GM23338 (cell line): Measurements from ENCODE around the gene HYKK. TPM values are rescaled to one million over a fixed set of nuclear protein-coding genes. Genes with fewer than 3 reads are reported as not detected.

Experiments used
- ATAC-seq: fragments of 200-7000 bp; cut with Tn5 transposase; 3 replicates; pipeline ENCODE4 v1.9.1; 2020
- DNase-seq: peaks from one replicate; pipeline ENCODE4 v3.0.0-alpha.2; 2015; ENCODE audit warnings: low spot score
- H2AFZ ChIP-seq: fragments of 200-600 bp; sonication (generic); 2 replicates; pipeline ENCODE4 v1.8.0; 2016; ENCODE audit warnings: antibody characterized with exemption, mild to moderate bottlenecking, moderate library complexity
- H3F3A ChIP-seq: fragments of 200-600 bp; sonication (generic); replicated peaks from 2 replicates; pipeline ENCODE4 v1.8.0; 2017; ENCODE audit warnings: antibody characterized with exemption, mixed run types, low read depth
- H3K27ac ChIP-seq: fragments of 200-600 bp; sonication (generic); 2 replicates; pipeline ENCODE4 v1.6.1; 2016; ENCODE audit warnings: low read depth
- H3K27me3 ChIP-seq: fragments of 200-600 bp; sonication (generic); 2 replicates; pipeline ENCODE4 v1.8.0; 2016; ENCODE audit warnings: mild to moderate bottlenecking, mixed run types, moderate library complexity; ENCODE audit not compliant: insufficient read depth
- H3K36me3 ChIP-seq: fragments of 200-600 bp; sonication (generic); 2 replicates; pipeline ENCODE4 v1.8.0; 2016; ENCODE audit warnings: mild to moderate bottlenecking; ENCODE audit not compliant: insufficient read depth
- H3K4me1 ChIP-seq: fragments of 200-600 bp; sonication (generic); 2 replicates; pipeline ENCODE4 v1.8.0; 2016; ENCODE audit warnings: mild to moderate bottlenecking, moderate library complexity; ENCODE audit not compliant: insufficient read depth
- H3K4me2 ChIP-seq: fragments of 200-600 bp; sonication (generic); 2 replicates; pipeline ENCODE4 v1.7.1; 2017; ENCODE audit warnings: mixed run types
- H3K4me3 ChIP-seq: fragments of 200-600 bp; sonication (generic); 2 replicates; pipeline ENCODE4 v1.6.1; 2016; ENCODE audit warnings: mixed run types
- H3K79me2 ChIP-seq: fragments of 200-600 bp; sonication (generic); replicated peaks from 2 replicates; pipeline ENCODE4 v1.8.0; 2017; ENCODE audit warnings: mild to moderate bottlenecking; ENCODE audit not compliant: insufficient read depth
- H3K9me2 ChIP-seq: fragments of 200-600 bp; sonication (generic); 2 replicates; pipeline ENCODE4 v1.8.0; 2017; ENCODE audit not compliant: insufficient read depth
- H4K20me1 ChIP-seq: fragments of 200-600 bp; sonication (generic); replicated peaks from 2 replicates; pipeline ENCODE4 v1.8.0; 2017; ENCODE audit warnings: mild to moderate bottlenecking; ENCODE audit not compliant: insufficient read depth
- H3K27ac Mint-ChIP-seq: 2 replicates; pipeline ENCODE4 v1.8.0; 2020; ENCODE audit warnings: inconsistent platforms, mild to moderate bottlenecking, moderate library complexity, mixed read lengths
- H3K27me3 Mint-ChIP-seq: 3 replicates; pipeline ENCODE4 v1.8.0; 2022; ENCODE audit warnings: low read depth, mild to moderate bottlenecking, moderate library complexity, mixed read lengths, inconsistent platforms; ENCODE audit not compliant: insufficient read depth, poor library complexity
- H3K36me3 Mint-ChIP-seq: 3 replicates; pipeline ENCODE4 v1.8.0; 2021; ENCODE audit warnings: low read depth, mild to moderate bottlenecking, inconsistent platforms, moderate library complexity, mixed read lengths
- H3K4me1 Mint-ChIP-seq: 3 replicates; pipeline ENCODE4 v1.8.0; 2020; ENCODE audit warnings: mild to moderate bottlenecking, inconsistent platforms, mixed read lengths
- H3K4me3 Mint-ChIP-seq: 3 replicates; pipeline ENCODE4 v1.8.0; 2021; ENCODE audit warnings: moderate library complexity, mild to moderate bottlenecking, inconsistent platforms, mixed read lengths
- H3K9me3 Mint-ChIP-seq: 3 replicates; pipeline ENCODE4 v1.8.0; 2020; ENCODE audit warnings: moderate library complexity, mild to moderate bottlenecking, inconsistent platforms, mixed read lengths
- EZH2 ChIP-seq: fragments of 200-600 bp; sonication (generic); IDR thresholded peaks from one replicate; pipeline ENCODE4 v1.8.0; 2017; ENCODE audit warnings: antibody characterized with exemption, mild to moderate bottlenecking, low read depth; ENCODE audit not compliant: unreplicated experiment
- JUNB ChIP-seq: IDR thresholded peaks from one replicate; pipeline ENCODE4 v1.6.1; 2016; ENCODE audit warnings: antibody characterized with exemption; ENCODE audit not compliant: unreplicated experiment
- NANOG ChIP-seq: IDR thresholded peaks from 2 replicates; pipeline ENCODE4 v1.6.1; 2016; ENCODE audit warnings: antibody characterized with exemption, borderline replicate concordance
- STAT1 ChIP-seq: IDR thresholded peaks from one replicate; pipeline ENCODE4 v1.6.1; 2016; ENCODE audit warnings: antibody characterized with exemption; ENCODE audit not compliant: unreplicated experiment
- ZNF114 ChIP-seq: fragments of 250-450 bp; sonication (Bioruptor Pico); IDR thresholded peaks from 2 replicates; pipeline ENCODE4 v1.5.0; 2020; ENCODE audit warnings: mild to moderate bottlenecking, moderate library complexity
- ZNF331 ChIP-seq: fragments of 250-450 bp; sonication (Bioruptor Pico); IDR thresholded peaks from 2 replicates; pipeline ENCODE4 v1.5.0; 2020; ENCODE audit warnings: low read depth, mild to moderate bottlenecking, moderate library complexity
- polyA plus RNA-seq: library from polyadenylated mRNA; unstranded; fragments of >200 nt; fragmentation: Nextera tagmentation; extraction: Ambion mirVana; gene quantifications from 2 replicates; pipeline ENCODE4 v1.2.1, GENCODE V29; 2016
- total RNA-seq: library from RNA; depleted of rRNA; stranded (reverse); fragments of >200 nt; shearing (Covaris generic); gene quantifications from 2 replicates; pipeline ENCODE4 v1.2.3, GENCODE V29; 2014
- TF ChIP-seq, protein P1 (sequence below), 2 experiments: fragments of 200-600 bp in 1 of 2; sonication (generic) in 1 of 2; conservative IDR thresholded peaks; 2 replicates each; pipeline versions ENCODE4 v1.5.1 to v1.6.1; 2016 to 2017; ENCODE audit warnings: antibody characterized with exemption in 2 of 2, low read depth in 2 of 2, mild to moderate bottlenecking in 2 of 2, moderate library complexity in 1 of 2
- TF ChIP-seq, protein P2 (sequence below): IDR thresholded peaks from one replicate; pipeline ENCODE4 v1.6.1; 2018; ENCODE audit warnings: antibody characterized with exemption; ENCODE audit not compliant: unreplicated experiment
- TF ChIP-seq, protein P3 (sequence below): IDR thresholded peaks from 2 replicates; pipeline ENCODE4 v1.6.1; 2016; ENCODE audit warnings: antibody characterized with exemption

Gene HYKK
- total and polyA plus RNA-seq, 2 experiments from 2014 or later = 2.9 to 5.5 TPM

DNA sequence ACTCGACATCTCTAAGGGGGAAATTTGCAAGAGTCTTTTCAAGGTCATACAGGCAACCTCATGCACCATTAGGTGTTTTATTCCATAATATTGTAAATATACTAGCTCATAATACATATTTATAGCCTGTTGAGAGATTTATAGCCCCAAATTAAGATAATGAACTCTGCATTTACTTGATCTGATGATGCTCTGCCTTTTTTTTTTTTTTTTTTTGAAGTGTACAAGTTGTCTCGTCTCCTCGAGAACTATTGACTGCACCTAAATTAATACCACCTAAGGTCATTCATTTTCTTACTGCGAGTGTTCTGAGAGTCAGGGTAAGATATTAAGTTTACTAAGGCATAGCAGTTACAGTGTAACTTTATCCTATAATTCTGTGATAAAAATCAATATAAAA is 64.0 kb downstream of the HYKK start:
- Mint-ChIP-seq H3K27me3 (peaks cover 2% of the 10 kb centered on the region), H3K27ac (no peak overlapping the region), H3K36me3 (no peaks in the 10 kb centered on the region; the same call in 2 of the 3 replicates), H3K4me1 (peaks cover 11% of the 10 kb centered on the region; the same call in 2 of the 3 replicates), H3K4me3 (no peak overlapping the region), H3K9me3 (no peaks in the 10 kb centered on the region)
- Histone ChIP-seq H4K20me1 (peaks cover 12% of the 10 kb centered on the region), H3K4me3 (no peak overlapping the region), H3K9me2 (no peaks in the 10 kb centered on the region), H3F3A (no peaks in the 10 kb centered on the region), H3K27ac (no peak overlapping the region), H3K27me3 (no peaks in the 10 kb centered on the region), H3K36me3 (no peaks in the 10 kb centered on the region), H3K79me2 (peaks cover 96% of the 10 kb centered on the region), H3K4me1 (0 out of 2 replicates have a peak, but pooled peaks cover 11% of the 10 kb centered on the region), H2AFZ (no peak overlapping the region), H3K4me2 (no peak overlapping the region)
- DNase-seq (no peak), ATAC-seq (no peak)
- no peak for TF ChIP-seq JUNB
- TF ChIP-seq ZNF114 (CRISPR knock-in tag) = no peak
- TF ChIP-seq EZH2 = no peak
- TF ChIP-seq ZNF331 (CRISPR knock-in tag) = no peak
- TF ChIP-seq, protein P1, sequence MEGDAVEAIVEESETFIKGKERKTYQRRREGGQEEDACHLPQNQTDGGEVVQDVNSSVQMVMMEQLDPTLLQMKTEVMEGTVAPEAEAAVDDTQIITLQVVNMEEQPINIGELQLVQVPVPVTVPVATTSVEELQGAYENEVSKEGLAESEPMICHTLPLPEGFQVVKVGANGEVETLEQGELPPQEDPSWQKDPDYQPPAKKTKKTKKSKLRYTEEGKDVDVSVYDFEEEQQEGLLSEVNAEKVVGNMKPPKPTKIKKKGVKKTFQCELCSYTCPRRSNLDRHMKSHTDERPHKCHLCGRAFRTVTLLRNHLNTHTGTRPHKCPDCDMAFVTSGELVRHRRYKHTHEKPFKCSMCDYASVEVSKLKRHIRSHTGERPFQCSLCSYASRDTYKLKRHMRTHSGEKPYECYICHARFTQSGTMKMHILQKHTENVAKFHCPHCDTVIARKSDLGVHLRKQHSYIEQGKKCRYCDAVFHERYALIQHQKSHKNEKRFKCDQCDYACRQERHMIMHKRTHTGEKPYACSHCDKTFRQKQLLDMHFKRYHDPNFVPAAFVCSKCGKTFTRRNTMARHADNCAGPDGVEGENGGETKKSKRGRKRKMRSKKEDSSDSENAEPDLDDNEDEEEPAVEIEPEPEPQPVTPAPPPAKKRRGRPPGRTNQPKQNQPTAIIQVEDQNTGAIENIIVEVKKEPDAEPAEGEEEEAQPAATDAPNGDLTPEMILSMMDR (conservative IDR thresholded peaks at IDR 0.05; ENCODE audit: low read depth in 2 of 2) = no peak
- TF ChIP-seq, protein P2, sequence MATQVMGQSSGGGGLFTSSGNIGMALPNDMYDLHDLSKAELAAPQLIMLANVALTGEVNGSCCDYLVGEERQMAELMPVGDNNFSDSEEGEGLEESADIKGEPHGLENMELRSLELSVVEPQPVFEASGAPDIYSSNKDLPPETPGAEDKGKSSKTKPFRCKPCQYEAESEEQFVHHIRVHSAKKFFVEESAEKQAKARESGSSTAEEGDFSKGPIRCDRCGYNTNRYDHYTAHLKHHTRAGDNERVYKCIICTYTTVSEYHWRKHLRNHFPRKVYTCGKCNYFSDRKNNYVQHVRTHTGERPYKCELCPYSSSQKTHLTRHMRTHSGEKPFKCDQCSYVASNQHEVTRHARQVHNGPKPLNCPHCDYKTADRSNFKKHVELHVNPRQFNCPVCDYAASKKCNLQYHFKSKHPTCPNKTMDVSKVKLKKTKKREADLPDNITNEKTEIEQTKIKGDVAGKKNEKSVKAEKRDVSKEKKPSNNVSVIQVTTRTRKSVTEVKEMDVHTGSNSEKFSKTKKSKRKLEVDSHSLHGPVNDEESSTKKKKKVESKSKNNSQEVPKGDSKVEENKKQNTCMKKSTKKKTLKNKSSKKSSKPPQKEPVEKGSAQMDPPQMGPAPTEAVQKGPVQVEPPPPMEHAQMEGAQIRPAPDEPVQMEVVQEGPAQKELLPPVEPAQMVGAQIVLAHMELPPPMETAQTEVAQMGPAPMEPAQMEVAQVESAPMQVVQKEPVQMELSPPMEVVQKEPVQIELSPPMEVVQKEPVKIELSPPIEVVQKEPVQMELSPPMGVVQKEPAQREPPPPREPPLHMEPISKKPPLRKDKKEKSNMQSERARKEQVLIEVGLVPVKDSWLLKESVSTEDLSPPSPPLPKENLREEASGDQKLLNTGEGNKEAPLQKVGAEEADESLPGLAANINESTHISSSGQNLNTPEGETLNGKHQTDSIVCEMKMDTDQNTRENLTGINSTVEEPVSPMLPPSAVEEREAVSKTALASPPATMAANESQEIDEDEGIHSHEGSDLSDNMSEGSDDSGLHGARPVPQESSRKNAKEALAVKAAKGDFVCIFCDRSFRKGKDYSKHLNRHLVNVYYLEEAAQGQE = no peak
- no peak for TF ChIP-seq STAT1

DNA sequence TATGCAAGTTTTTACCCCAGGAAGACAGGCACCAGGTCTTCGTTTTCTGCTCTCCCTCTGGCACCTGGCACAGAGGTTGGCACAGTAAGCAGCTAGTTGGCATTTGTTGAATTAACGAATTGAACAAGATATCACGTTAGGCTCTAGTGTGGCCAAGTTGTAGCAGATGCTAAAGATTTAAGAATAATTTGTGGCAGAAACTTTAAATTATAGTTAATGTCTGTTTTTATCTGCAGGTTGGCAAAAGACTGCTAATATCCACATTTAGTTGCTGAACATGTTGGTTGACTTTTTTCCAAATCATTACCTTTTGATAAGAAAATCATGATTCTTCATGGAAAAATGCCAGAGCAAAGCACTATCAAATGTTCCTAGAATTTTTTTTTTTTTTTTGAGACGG is 66.0 kb downstream of the HYKK start:
- DNase-seq (no peak), ATAC-seq (no peak)
- Histone ChIP-seq H3K27me3 (no peaks in the 10 kb centered on the region), H3K4me3 (no peak overlapping the region), H3F3A (no peaks in the 10 kb centered on the region), H3K79me2 (peaks cover 96% of the 10 kb centered on the region), H3K4me2 (no peak overlapping the region), H3K27ac (no peak overlapping the region), H4K20me1 (peaks cover 18% of the 10 kb centered on the region), H2AFZ (no peak overlapping the region), H3K4me1 (0 out of 2 replicates have a peak, but pooled peaks cover 3% of the 10 kb centered on the region), H3K36me3 (no peaks in the 10 kb centered on the region), H3K9me2 (no peaks in the 10 kb centered on the region)
- no peak overlapping the region for H3K4me3 Mint-ChIP-seq
- H3K36me3 Mint-ChIP-seq = no peaks in the 10 kb centered on the region
- no peaks in the 10 kb centered on the region for H3K9me3 Mint-ChIP-seq
- H3K4me1 Mint-ChIP-seq = peaks cover 3% of the 10 kb centered on the region; the same call in 2 of the 3 replicates
- H3K27ac Mint-ChIP-seq = no peak overlapping the region
- peaks cover 2% of the 10 kb centered on the region for H3K27me3 Mint-ChIP-seq
- no peak for TF ChIP-seq STAT1
- TF ChIP-seq NANOG = no peak
- TF ChIP-seq ZNF331 (CRISPR knock-in tag) = no peak
- TF ChIP-seq EZH2 = no peak
- TF ChIP-seq JUNB = no peak
- TF ChIP-seq, protein P3, sequence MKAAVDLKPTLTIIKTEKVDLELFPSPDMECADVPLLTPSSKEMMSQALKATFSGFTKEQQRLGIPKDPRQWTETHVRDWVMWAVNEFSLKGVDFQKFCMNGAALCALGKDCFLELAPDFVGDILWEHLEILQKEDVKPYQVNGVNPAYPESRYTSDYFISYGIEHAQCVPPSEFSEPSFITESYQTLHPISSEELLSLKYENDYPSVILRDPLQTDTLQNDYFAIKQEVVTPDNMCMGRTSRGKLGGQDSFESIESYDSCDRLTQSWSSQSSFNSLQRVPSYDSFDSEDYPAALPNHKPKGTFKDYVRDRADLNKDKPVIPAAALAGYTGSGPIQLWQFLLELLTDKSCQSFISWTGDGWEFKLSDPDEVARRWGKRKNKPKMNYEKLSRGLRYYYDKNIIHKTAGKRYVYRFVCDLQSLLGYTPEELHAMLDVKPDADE = no peak
- TF ChIP-seq, protein P2 = no peak
- TF ChIP-seq ZNF114 (CRISPR knock-in tag) = no peak
